Gastroesophageal sphincter (tissue), 3 donors: ENCODE measurements around the gene TWIST2.

Experiments used
- EP300 ChIP-seq: sonication (generic); formaldehyde crosslinking; IDR thresholded peaks from one replicate; pipeline ENCODE4 v1.6.1; 2017; ENCODE audit warnings: antibody characterized with exemption, mild to moderate bottlenecking
- POLR2A ChIP-seq, 2 donors: fragments of 450-650 bp; IDR thresholded peaks; one replicate each; pipeline ENCODE4 v1.6.1; 2017; ENCODE audit warnings: antibody characterized with exemption in 2 of 2, mild to moderate bottlenecking in 2 of 2, moderate library complexity in 1 of 2
- POLR2AphosphoS5 ChIP-seq: sonication (generic); formaldehyde crosslinking; IDR thresholded peaks from one replicate; pipeline ENCODE4 v1.6.1; 2017; ENCODE audit warnings: antibody characterized with exemption
- TF ChIP-seq, protein P1 (sequence below), 4 experiments: fragments of 200-600 bp in 2 of 4; fragments of 450-650 bp in 2 of 4; sonication (generic) in 1 of 4; IDR thresholded peaks; one replicate each; pipeline ENCODE4 v1.5.1; 2017 to 2019; ENCODE audit warnings: antibody characterized with exemption in 4 of 4, mild to moderate bottlenecking in 2 of 4, moderate library complexity in 2 of 4

DNA sequence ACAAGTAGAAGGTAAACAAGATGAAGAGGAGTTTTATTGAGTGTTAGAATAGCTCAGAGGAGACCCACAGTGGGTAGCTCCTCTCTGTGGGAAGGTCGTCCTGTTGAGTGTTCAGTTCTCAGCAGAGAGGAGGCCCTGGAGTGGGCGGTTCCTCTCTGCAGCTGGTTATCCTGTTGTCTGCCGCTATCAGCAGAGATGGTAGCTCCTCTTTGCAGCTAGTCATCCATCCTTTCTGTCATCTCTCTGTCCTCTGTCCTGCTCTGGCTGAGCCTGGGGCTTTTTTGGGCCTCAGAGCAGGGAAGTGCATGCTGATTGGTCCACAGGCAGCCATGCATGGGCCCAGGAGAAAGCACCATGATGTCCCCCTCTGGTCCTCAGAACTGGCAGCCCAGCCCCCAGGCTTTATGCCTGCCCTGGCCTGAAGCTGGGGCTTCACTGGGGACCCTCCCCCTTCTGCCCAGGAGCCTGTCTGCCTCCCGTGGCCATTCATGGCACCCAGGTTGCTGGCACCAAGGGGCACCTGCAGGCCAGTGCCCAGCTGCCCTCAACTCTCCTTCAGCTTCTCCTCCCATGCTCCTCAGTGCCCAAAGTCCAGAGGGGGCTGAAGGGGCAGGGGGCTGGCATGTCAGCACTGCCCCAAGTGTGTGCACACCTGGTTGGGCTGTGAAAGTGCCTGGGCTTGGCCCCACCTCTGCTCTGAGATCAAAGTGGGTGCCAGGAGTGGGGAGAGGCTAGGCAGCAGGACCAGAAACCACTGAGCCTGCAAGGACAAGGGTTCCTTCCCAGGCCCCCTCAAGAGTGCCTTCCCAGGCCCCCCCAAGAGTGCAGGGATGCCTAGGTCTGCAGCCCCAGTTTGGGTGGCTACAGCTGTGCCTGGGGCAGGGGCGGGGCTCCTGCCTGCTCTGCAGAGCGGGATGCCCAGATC, 98.7 kb downstream of the TWIST2 start:
- TF ChIP-seq EP300, result no peak
- TF ChIP-seq, protein P1, sequence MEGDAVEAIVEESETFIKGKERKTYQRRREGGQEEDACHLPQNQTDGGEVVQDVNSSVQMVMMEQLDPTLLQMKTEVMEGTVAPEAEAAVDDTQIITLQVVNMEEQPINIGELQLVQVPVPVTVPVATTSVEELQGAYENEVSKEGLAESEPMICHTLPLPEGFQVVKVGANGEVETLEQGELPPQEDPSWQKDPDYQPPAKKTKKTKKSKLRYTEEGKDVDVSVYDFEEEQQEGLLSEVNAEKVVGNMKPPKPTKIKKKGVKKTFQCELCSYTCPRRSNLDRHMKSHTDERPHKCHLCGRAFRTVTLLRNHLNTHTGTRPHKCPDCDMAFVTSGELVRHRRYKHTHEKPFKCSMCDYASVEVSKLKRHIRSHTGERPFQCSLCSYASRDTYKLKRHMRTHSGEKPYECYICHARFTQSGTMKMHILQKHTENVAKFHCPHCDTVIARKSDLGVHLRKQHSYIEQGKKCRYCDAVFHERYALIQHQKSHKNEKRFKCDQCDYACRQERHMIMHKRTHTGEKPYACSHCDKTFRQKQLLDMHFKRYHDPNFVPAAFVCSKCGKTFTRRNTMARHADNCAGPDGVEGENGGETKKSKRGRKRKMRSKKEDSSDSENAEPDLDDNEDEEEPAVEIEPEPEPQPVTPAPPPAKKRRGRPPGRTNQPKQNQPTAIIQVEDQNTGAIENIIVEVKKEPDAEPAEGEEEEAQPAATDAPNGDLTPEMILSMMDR (IDR thresholded peaks at IDR 0.05), result no peak
- no peak for TF ChIP-seq POLR2A (IDR thresholded peaks at IDR 0.05)
- no peak for TF ChIP-seq POLR2AphosphoS5
